ENCODE measurements around the gene RBBP7.

DNA sequence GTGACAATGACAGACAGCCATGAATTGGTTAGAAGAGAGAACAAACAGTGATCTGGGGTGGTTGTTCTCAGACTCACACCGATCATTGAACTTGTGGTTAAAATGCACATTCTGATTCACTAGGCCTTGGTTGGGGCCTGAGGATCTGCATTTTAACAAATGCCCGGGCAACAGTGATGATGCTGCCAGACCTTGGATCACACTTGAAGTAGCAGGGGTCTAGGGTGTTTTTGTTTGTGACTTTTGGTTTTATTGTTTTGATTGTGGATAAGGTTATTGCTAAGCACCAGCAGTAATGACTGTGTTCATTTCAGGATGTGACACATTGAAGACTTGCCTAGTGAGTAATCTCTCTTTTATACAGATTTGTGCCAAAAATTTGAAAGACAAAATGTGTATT, 47.4 kb downstream of the RBBP7 start:
- TF ChIP-seq CTCF (IDR thresholded peaks at IDR 0.05; ENCODE audit: low read depth, low read length) = no peak
- no peak for TF ChIP-seq MAX (IDR thresholded peaks at IDR 0.05; ENCODE audit: low read depth, low read length)
- TF ChIP-seq POLR2A (IDR thresholded peaks at IDR 0.05; ENCODE audit: extremely low read depth, insufficient read length) = no peak
- no peak for TF ChIP-seq MYC (IDR thresholded peaks at IDR 0.05; ENCODE audit: low read depth, low read length)
